H9 (cell line): ENCODE data around the gene ALG1L2. TPM values are rescaled to one million over a fixed set of nuclear protein-coding genes. Genes with fewer than 3 reads are reported as not detected.
"Not testable (repeated sequence)": the region's sequence is repeated elsewhere in the genome, so short reads cannot be mapped to it uniquely, and the experiment has no call there.

Experiments
- DNase-seq: peaks from one replicate; pipeline ENCODE4 v3.0.0-alpha.2; 2017
- H2AFZ ChIP-seq: one replicate; pipeline ENCODE4 v1.6.1; 2013; ENCODE audit warnings: mild to moderate bottlenecking, low read length, control low read depth, moderate library complexity
- H2AK5ac ChIP-seq: 2 replicates; pipeline ENCODE4 v1.6.1; 2013; ENCODE audit warnings: low read length, control low read depth, mixed read lengths; ENCODE audit not compliant: insufficient read length
- H2BK120ac ChIP-seq: one replicate; pipeline ENCODE4 v1.6.1; 2013; ENCODE audit warnings: low read depth, mild to moderate bottlenecking, low read length, control low read depth, inconsistent platforms; ENCODE audit not compliant: poor library complexity, severe bottlenecking
- H2BK12ac ChIP-seq: 2 replicates; pipeline ENCODE4 v1.6.1; 2013; ENCODE audit warnings: low read length, control low read depth, mixed read lengths, low read depth; ENCODE audit not compliant: insufficient read length
- H2BK15ac ChIP-seq: 2 replicates; pipeline ENCODE4 v1.6.1; 2013; ENCODE audit warnings: low read depth, low read length, control low read depth
- H2BK20ac ChIP-seq: one replicate; pipeline ENCODE4 v1.6.1; 2013; ENCODE audit warnings: low read depth, mild to moderate bottlenecking, low read length, control low read depth, inconsistent platforms; ENCODE audit not compliant: poor library complexity, severe bottlenecking
- H2BK5ac ChIP-seq: 2 replicates; pipeline ENCODE4 v1.6.1; 2013; ENCODE audit warnings: low read length, control low read depth, mixed read lengths; ENCODE audit not compliant: insufficient read length
- H3K14ac ChIP-seq: 2 replicates; pipeline ENCODE4 v1.6.1; 2013; ENCODE audit warnings: low read length, control low read depth; ENCODE audit not compliant: insufficient read depth
- H3K18ac ChIP-seq: 2 replicates; pipeline ENCODE4 v1.6.1; 2013; ENCODE audit warnings: low read depth, mild to moderate bottlenecking, mixed read lengths, low read length, control low read depth; ENCODE audit not compliant: insufficient read length
- H3K23ac ChIP-seq: 2 replicates; pipeline ENCODE4 v1.6.1; 2013; ENCODE audit warnings: low read length, control low read depth, mixed read lengths, low read depth; ENCODE audit not compliant: insufficient read length
- H3K23me2 ChIP-seq: 2 replicates; pipeline ENCODE4 v1.6.1; 2013; ENCODE audit warnings: low read depth, mild to moderate bottlenecking, mixed read lengths, low read length, control low read depth; ENCODE audit not compliant: insufficient read length, poor library complexity, severe bottlenecking
- H3K27ac ChIP-seq: 2 replicates; pipeline ENCODE4 v1.5.1; 2013; ENCODE audit warnings: low read length, control low read depth, mixed read lengths, low read depth; ENCODE audit not compliant: insufficient read length
- H3K27me3 ChIP-seq: 2 replicates; pipeline ENCODE4 v1.6.1; 2013; ENCODE audit warnings: low read length, control low read depth, inconsistent platforms; ENCODE audit not compliant: insufficient read depth
- H3K4ac ChIP-seq: 2 replicates; pipeline ENCODE4 v1.6.1; 2013; ENCODE audit warnings: low read depth, mild to moderate bottlenecking, control low read depth, inconsistent platforms, low read length, moderate library complexity
- H3K4me1 ChIP-seq: 2 replicates; pipeline ENCODE4 v1.6.1; 2013; ENCODE audit warnings: low read length, control low read depth, inconsistent platforms; ENCODE audit not compliant: insufficient read depth
- H3K4me2 ChIP-seq: 2 replicates; pipeline ENCODE4 v1.6.1; 2013; ENCODE audit warnings: low read length, control low read depth, mixed read lengths; ENCODE audit not compliant: insufficient read length, insufficient read depth
- H3K56ac ChIP-seq: 2 replicates; pipeline ENCODE4 v1.6.1; 2013; ENCODE audit warnings: low read depth, mild to moderate bottlenecking, mixed read lengths, low read length, control low read depth; ENCODE audit not compliant: insufficient read length
- H3K79me1 ChIP-seq: 2 replicates; pipeline ENCODE4 v1.6.1; 2013; ENCODE audit warnings: low read depth, mild to moderate bottlenecking, moderate library complexity, low read length, control low read depth, inconsistent platforms; ENCODE audit not compliant: insufficient read depth, poor library complexity, severe bottlenecking
- H3K79me2 ChIP-seq: 2 replicates; pipeline ENCODE4 v1.6.1; 2013; ENCODE audit warnings: low read length, control low read depth, inconsistent platforms; ENCODE audit not compliant: insufficient read depth
- H3K9ac ChIP-seq: 2 replicates; pipeline ENCODE4 v1.6.1; 2013; ENCODE audit warnings: low read length, control low read depth, mixed read lengths; ENCODE audit not compliant: insufficient read length; ENCODE audit errors: extremely low read depth
- H3K9me3 ChIP-seq: one replicate; pipeline ENCODE4 v1.6.1; 2013; ENCODE audit warnings: low read depth, low read length, inconsistent platforms; ENCODE audit not compliant: control insufficient read depth
- H3T11ph ChIP-seq: one replicate; pipeline ENCODE4 v1.6.1; 2013; ENCODE audit warnings: mild to moderate bottlenecking, low read length, control low read depth, inconsistent platforms
- H4K20me1 ChIP-seq: one replicate; pipeline ENCODE4 v1.6.1; 2013; ENCODE audit not compliant: control insufficient read depth, insufficient read length, insufficient read depth
- H4K5ac ChIP-seq: 2 replicates; pipeline ENCODE4 v1.6.1; 2013; ENCODE audit warnings: low read depth, mild to moderate bottlenecking, mixed read lengths, low read length, control low read depth; ENCODE audit not compliant: insufficient read length
- H4K8ac ChIP-seq: replicated peaks from 2 replicates; pipeline ENCODE4 v1.6.1; 2013; ENCODE audit warnings: low read length, control low read depth, mixed read lengths, low read depth; ENCODE audit not compliant: insufficient read length
- H4K91ac ChIP-seq: 2 replicates; pipeline ENCODE4 v1.6.1; 2013; ENCODE audit warnings: low read depth, mild to moderate bottlenecking, moderate library complexity, mixed read lengths, low read length, control low read depth; ENCODE audit not compliant: insufficient read length
- H3K27ac Mint-ChIP-seq, 3 experiments: 2 replicates in 2 of 3; 3 replicates in 1 of 3; pipeline ENCODE4 v1.8.0; 2020 to 2021; ENCODE audit warnings: mixed read lengths in 3 of 3, mild to moderate bottlenecking in 1 of 3, moderate library complexity in 1 of 3
- H3K27me3 Mint-ChIP-seq: 2 replicates; pipeline ENCODE4 v1.8.0; 2021; ENCODE audit warnings: low read depth, mild to moderate bottlenecking, moderate library complexity, mixed read lengths
- H3K36me3 Mint-ChIP-seq, 3 experiments: 2 replicates in 2 of 3; 3 replicates in 1 of 3; pipeline ENCODE4 v1.8.0; 2020 to 2021; ENCODE audit warnings: low read depth in 3 of 3, mixed read lengths in 3 of 3; ENCODE audit not compliant: insufficient read depth in 1 of 3
- H3K4me1 Mint-ChIP-seq, 2 experiments: 2 replicates each; pipeline ENCODE4 v1.8.0; 2020; ENCODE audit warnings: mixed read lengths in 2 of 2
- H3K4me3 Mint-ChIP-seq, 2 experiments: 2 replicates in 1 of 2; 3 replicates in 1 of 2; pipeline ENCODE4 v1.8.0; 2020 to 2021; ENCODE audit warnings: mild to moderate bottlenecking in 2 of 2, mixed read lengths in 2 of 2, moderate library complexity in 1 of 2
- H3K9me3 Mint-ChIP-seq, 2 experiments: 2 replicates in 1 of 2; 3 replicates in 1 of 2; pipeline ENCODE4 v1.8.0; 2020; ENCODE audit warnings: mild to moderate bottlenecking in 2 of 2, mixed read lengths in 2 of 2, moderate library complexity in 1 of 2
- WGBS: extraction: QIAGEN DNeasy Blood & Tissue Kit; methylation state at CpG from one replicate; pipeline ENCODE4 v1.1.7; 2013; ENCODE audit warnings: missing lambda C conversion rate, low lambda C conversion rate, mixed read lengths; ENCODE audit not compliant: insufficient read length; ENCODE audit errors: extremely low coverage; 5-methylcytosine and 5-hydroxymethylcytosine counted together
- total RNA-seq: library from RNA; stranded (reverse); gene quantifications from 2 replicates; pipeline ENCODE4 v1.2.1, GENCODE V29; 2021

ALG1L2 gene
- total RNA-seq, 1 experiment from 2014 or later, result 1.2 TPM

DNA sequence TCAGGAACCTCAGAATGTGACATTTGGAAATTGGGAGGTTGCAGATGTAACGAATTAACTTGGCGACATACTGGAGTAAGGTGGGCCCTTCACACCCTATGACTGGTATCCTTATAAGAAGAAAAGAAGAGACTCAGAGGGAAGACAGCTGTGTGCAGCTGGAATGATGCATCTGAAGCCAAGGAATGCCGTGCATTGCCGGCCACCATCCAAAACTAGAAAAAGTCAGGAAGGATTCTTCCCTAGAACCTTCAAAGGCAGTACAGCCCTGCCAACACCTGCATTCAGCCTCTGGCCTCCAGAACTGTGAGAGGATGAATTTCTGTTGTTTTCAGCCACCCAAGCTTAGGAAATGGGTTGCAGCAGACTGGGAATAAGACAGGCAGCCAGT lies 23.4 kb upstream of the ALG1L2 start:
- H3K56ac ChIP-seq, H3K9me3 Mint-ChIP-seq, H3K4me2 ChIP-seq, H3K4me1 ChIP-seq, H3K18ac ChIP-seq, H4K5ac ChIP-seq, H3K4ac ChIP-seq, H2BK12ac ChIP-seq, H4K8ac ChIP-seq, H3T11ph ChIP-seq, H4K20me1 ChIP-seq, H3K27me3 ChIP-seq, H3K27ac Mint-ChIP-seq, H3K23ac ChIP-seq, H3K14ac ChIP-seq, H2BK20ac ChIP-seq, H3K79me1 ChIP-seq, H4K91ac ChIP-seq, H2BK120ac ChIP-seq, H2AFZ ChIP-seq, H3K9me3 ChIP-seq, H3K9ac ChIP-seq, H3K79me2 ChIP-seq, H3K36me3 Mint-ChIP-seq, H2AK5ac ChIP-seq, H3K27ac ChIP-seq, H3K4me3 Mint-ChIP-seq, DNase-seq, H3K23me2 ChIP-seq, H2BK5ac ChIP-seq, H2BK15ac ChIP-seq: not testable (repeated sequence)
- Mint-ChIP-seq H3K27me3 (peaks cover 17% of the 10 kb centered on the region), H3K4me1 (peaks cover 36 to 39% of the 10 kb centered on the region in 2 experiments)
- no CpG with 5 or more reads among the region's 4 CpGs for WGBS

DNA sequence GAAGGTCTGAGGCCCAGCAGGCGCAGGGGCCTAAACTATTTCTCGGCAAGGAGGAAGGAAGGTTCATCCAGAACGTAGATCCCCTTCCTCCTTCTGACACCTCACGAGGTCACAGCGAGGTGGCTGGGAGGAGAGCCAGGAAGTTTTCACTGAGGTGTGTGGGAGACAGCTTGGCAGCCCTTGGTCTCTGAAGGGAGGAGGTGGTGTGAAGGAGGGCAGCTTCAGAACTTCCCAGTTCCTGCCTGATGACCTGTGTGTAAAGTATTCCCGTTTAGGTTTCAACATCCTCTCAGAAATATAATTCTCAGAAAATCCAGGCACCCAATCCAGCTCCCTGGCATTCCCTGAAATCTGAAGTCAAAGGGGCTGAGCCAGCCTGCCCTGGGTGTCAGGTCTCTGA lies 22.9 kb upstream of the ALG1L2 start:
- H3K27ac ChIP-seq, H2BK12ac ChIP-seq, H2BK5ac ChIP-seq, H4K8ac ChIP-seq, H2BK20ac ChIP-seq, H3K18ac ChIP-seq, H3T11ph ChIP-seq, H4K20me1 ChIP-seq, H3K9ac ChIP-seq, H2AFZ ChIP-seq, H3K36me3 Mint-ChIP-seq, H3K4ac ChIP-seq, H3K79me1 ChIP-seq, H2AK5ac ChIP-seq, H3K27ac Mint-ChIP-seq, H3K4me2 ChIP-seq, H2BK15ac ChIP-seq, H3K79me2 ChIP-seq, H2BK120ac ChIP-seq, H3K4me1 ChIP-seq, H4K5ac ChIP-seq, H3K4me3 Mint-ChIP-seq, H3K56ac ChIP-seq, H4K91ac ChIP-seq, H3K9me3 Mint-ChIP-seq, H3K14ac ChIP-seq, H3K9me3 ChIP-seq, DNase-seq, H3K27me3 ChIP-seq, H3K23ac ChIP-seq, H3K23me2 ChIP-seq: not testable (repeated sequence)
- WGBS, result no CpG with 5 or more reads among the region's 6 CpGs
- Mint-ChIP-seq H3K27me3 (peaks cover 15% of the 10 kb centered on the region), H3K4me1 (peaks cover 36 to 39% of the 10 kb centered on the region in 2 experiments)
